GM18507 (cell line): ENCODE data around the gene DOCK4.
A peak's percentile ranks its signal among the peaks of the same experiment; 100 is the strongest.

Source experiments
- DNase-seq: peaks from one replicate; pipeline ENCODE4 v3.0.0; 2011; ENCODE audit warnings: low read depth; ENCODE audit not compliant: insufficient read length; ENCODE audit errors: extremely low spot score
- FAIRE-seq: peaks from 2 replicates; lab custom pipeline; 2011; peaks lifted over from hg19 to GRCh38; lab: Jason Lieb, UNC

The DOCK4 gene

DNA sequence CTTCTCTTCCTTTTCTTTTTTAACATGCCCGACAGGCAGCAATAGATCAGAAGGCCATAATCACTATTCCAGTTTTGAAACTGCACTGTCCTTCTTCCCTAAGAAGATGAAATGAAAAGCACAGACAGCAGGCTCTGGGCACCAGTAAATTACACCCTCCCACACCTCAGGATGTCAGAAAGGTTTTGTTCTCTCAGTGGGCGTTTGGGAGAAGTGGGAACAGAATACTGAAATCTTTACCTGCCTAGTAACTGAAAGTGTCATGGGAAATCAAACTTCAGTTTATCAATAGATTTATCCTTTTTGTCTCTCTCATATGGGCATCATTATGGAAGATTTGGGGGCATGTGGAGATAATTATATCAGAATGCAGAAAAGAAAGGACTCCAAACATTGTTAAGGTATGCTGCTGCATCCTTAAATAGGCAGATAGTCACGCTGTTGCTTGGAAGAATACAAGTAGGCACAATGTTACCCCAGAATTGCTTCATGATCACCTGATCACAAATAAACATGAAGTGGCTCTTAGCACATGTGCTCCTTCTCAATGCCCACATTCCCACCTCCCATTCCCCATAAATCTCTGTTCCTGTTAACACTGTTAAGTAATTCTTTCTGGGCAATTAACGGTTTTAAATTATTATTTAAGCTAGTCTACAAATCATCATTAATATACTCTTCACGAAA is 113.3 kb downstream of the DOCK4 start:
- DNase-seq (no peak), FAIRE-seq (no peak)

DNA sequence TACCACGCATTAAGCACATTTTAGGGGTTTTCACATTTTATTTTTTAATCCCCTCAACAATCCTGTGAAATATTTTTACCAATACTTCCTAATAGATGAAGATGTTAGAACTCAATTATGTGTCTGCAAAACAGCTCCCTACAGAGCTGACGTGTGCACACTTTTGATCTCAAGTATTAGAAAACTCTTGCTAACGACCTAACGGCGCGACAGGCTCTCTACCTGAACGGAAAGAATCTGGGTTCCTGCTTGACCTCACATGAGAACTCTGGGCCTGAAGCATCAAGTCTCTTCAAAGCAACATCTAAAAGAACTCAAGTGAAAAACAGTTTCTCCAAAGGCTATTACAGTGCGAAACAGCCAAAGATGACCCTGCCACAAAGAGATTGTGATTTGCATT is 113.9 kb downstream of the DOCK4 start:
- FAIRE-seq, result no peak

DNA sequence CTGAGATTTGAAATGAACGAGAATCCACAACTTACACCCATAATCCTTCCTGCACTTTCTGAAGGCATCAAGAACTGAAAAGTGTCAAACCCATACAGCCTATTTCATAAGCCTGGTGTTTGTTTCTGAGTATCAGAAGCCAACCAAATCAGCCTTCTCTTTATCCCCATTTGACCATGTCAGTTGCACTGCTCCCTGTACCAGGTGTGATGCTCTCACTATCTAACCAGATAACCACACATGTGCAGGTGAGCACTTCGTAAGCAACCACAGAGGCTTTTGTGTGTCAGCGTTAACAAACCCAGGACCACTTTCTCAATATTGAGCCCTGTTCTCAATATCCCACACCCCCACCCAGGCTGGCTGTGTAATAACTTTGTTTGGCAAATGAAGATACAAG is 114.4 kb downstream of the DOCK4 start:
- FAIRE-seq (no peak), DNase-seq (no peak)

More for the DNA sequence above, 113.9 kb downstream of the DOCK4 start:
- DNase-seq, result no peak

DNA sequence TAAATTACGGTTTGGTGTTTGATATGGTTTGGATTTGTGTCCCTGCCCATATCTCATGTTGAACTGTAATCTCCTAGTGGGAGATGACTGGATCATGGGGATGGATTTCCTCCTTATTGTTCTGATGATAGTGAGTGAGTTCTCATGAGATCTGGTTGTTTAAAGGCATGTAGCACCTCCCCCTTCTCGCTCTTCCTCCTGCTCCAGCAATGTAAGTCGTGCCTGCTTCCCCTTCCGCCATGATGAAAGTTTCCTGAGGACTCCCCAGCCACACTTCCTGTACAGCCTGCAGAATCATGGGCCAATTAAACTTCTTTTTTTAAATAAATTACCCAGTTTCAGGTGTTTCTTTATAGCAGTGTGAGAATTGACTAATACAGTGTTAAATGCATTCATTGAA is 116.6 kb downstream of the DOCK4 start:
- DNase-seq (no peak), FAIRE-seq (no peak)

DNA sequence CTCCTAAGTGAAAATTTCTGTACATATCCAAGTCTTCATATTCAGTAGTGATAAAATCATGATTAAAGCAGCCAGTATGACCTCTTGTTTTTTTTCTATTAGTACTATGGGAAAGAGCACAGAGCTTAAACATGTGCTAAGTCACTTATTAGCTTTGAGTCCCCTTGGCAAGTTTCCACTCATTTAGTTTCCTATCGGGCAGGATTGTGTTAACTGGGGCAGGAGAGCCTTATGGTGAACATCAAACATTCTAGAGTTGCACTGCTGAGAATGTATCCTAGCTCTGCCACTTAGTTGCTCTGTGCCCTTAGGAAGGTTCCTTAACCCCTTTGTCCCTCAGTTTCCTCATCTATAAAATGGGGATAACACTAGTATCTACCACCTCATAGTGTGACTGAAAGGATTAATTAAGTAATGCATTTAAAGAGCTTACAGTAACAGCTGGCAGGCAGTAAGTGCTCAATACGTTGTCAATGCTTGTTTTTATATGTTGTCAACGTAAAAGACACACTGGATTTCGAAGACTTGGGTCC is 117.6 kb downstream of the DOCK4 start:
- FAIRE-seq, result no peak
- DNase-seq, result no peak

DNA sequence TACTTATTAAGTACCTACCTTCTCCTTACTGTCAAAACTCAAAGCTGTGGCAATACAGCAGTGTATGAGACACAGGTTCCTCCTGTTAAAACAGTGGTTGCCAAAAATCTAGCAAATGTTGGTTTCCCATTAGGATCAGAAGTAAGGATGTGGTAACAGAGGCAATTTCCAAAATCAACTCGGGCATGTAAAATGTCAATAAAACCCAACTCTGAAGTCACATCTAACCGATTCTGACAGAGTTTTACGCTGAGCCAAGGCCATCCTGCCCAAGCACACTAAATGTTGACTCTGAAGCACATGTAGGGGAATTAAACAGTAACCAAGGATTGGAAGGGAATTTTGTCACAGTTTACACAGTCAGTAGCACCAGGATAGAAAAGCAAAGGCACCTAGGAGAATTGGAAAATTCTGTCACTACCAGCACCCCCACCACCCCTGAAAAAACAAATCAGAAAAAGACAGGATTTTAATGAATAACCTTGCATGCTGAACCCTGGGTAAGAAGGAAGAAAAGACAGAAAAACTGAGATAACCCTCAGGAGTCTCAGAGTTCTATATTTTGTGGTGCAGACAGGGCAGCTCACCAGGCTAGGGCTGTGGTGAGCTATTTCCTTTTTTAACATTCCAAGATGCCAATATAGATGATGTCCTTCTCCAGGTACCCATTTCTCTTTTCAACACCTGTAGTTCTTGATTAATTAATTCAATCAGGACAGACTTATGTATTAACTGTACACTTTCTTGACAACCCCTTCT is 119.5 kb downstream of the DOCK4 start:
- FAIRE-seq, result no peak
- DNase-seq, result no peak

DNA sequence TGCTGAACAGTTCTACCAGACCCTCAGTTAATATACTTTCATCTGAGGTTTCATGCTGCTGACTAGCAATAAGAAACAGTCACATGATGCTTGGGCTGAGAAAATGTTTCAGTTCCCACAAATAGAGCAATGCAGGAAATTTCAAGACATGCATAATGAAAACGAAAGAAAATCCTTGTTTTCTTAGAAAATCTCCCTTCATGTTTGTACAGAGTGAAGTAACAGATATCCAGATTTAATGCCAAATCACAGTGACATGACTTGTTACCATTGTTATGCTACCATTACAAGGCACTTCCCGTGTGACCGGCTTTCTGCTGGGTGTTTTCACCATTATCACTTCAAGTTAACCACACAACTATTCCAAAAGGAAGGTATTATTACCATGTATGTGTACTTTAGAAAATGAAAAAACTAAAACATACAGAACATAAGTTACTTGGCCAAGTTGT is 121.7 kb downstream of the DOCK4 start:
- DNase-seq (no peak), FAIRE-seq (peak; percentile 80)

DNA sequence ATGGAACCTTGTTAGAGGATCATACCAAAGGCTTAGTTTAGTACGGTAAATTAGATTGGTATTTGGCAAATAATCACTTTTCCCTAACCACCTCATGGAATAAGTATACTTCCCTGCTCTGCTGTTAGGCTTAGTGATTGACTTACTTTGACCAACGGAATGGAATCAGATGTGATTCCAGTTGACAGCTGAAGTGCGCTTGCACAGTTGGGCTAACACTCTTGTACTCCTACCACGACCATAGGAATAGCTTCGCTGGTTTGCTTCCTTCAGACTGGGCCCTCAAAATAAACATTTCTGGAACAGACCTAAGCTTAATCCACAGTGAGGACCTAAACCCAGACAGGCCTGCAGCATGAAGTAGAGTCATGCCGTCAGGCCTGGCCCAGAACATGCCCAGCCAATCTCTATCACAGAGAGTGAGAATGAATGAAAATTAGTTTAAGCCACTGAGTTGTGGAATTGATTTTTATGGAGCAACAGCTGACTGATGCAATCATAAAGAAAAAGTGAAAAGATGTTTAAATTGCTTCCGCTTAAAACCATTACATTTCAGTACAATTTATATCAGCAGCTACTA is 122.3 kb downstream of the DOCK4 start:
- DNase-seq (no peak), FAIRE-seq (no peak)

DNA sequence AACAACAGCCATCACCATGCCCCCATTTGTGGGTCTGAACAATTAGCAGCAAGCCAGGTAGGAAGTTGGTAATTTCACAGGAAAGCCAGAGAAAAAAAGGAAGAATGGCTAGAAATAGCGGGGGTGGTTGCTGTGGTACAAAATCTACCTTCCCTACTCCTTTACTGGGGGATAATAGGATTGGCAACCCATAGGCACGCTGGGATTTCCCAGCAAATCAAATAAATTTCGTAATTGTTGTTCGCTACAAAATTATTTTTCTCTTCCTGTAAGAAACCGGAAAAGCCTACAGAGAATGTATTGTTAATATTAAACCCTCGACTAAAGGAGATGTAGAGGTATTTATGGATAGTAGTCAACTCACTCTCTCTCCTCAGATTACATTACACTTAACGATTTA is 123.9 kb downstream of the DOCK4 start:
- DNase-seq (no peak), FAIRE-seq (no peak)

DNA sequence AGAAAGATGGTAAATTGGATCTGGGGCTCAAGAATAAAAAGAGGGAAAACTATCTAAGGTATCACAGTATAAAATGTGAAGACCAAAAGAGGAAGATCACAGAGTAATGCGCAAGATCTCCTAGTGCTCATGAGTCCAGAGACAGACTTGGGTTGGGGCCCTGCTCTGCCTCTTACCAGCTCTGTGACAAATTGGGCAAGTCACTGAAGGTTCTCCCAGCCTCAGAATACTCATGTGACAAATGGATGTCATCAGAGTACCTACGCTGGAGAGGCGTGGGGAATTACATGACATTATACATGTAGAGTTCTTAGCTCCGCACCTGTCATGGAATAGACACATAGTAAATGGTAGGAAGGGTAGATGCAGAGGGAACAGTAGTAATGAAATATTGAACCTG is 124.4 kb downstream of the DOCK4 start:
- FAIRE-seq (no peak), DNase-seq (no peak)

DNA sequence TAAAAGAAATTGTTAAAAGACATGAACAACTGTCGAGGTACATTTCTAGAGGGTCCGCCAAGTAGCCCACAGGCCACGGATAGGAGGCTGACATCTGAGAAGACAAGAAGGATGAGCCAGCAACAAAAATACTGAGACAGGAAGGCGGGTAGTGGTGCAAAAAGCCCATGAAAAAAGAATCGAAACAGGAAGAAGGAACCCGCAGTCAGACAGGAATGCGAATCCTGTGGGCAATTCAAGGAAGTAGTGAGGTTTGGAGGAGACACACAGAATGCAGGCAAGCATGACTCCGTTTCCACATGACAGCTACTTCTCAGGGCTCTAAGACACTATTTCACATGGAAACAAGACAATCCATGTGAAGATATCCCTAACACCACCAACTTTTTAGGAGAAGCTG is 125.2 kb downstream of the DOCK4 start:
- DNase-seq (no peak), FAIRE-seq (no peak)

DNA sequence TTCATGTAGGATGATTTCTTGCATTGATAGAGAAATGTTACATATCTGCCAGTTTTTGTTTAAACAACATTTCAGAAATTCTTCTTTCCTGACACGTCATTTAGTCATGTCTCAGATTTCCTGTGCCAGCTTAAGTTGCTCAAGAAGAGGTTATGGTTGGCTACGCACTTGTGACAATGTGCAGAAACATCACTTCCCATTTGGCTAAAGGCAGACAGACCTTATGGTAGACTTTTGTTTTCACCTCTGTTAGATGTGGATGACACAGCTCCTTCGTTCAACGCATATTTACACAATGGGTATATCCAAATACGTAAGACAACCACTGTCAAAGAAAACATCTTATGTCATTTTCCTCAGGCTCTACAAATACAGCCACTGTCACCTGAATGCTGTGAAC is 125.8 kb downstream of the DOCK4 start:
- DNase-seq (peak; percentile 32), FAIRE-seq (peak; percentile 97)

DNA sequence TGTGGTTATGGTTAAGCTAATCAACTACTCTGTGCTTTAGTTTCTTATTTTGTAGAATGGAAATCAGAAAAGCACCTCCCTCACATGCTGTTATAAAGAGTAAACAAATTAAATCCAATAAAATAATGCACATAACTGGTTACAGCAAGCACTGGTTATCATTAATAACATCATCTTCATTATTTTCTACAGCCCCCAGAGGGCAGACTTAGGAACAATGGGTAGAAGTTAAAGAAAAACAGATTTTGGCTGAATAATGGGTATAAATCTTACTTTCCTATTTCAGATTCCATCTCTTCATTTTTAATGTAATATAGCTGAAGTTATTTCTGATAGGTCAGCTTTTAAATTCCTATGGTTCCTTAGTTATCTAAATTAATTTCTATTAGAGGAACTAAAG is 126.5 kb downstream of the DOCK4 start:
- DNase-seq (no peak), FAIRE-seq (no peak)

DNA sequence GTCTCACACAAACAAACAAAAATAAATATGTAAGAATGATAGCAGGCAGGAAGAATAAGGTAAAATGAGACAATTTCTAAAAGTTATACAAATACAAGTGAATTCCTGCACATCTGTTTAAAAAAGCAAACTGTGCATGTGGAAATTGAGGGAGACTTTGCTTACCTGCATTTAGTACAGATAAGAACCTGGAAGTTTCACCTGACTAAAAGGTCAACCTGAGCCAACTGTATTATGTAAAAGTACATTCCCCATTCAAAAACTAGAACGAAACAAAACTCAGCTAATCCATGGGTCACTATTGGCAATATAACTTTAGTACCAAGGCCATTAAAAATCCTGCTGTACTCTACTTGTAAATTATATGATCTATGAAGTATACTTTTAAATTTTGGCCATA is 127.1 kb downstream of the DOCK4 start:
- no peak for FAIRE-seq
- DNase-seq, result no peak

DNA sequence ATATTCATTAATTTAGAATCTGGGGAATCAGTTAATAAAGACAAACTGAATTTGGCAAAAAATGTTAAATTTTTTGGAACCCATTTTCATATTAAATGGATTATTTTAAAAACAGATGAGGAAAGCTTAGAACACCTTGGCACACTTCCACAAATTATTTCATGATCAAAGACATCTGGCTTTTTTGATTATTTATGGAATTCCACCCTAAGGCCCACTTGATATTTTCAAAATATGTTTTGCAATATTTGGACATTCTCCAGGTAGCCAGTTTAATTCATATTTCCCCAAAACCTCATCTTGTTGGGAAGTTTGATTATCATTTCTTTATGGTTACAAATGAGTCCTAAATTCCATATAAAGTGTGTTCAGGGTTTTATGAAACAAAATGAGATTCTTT is 129.9 kb downstream of the DOCK4 start:
- no peak for FAIRE-seq

DNA sequence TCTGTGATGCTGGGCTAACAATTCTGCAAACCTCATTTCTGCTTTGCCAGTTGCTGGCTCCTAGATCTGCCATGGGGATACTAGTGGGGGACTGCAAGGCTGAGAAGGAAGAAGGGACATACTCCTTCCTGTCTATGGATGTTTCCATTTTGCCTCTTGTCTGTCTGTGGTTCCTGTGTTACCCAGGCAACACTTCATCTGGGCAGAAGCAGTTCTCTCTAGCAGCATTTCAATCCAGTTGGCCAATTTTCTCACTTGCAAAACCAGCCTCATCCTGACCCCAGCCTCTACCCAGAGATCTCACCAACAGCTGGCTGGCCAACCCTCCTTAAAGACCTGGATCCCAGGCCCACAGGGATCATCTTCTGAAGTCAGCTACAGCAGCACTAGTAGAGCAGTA is 131.7 kb downstream of the DOCK4 start:
- DNase-seq (no peak), FAIRE-seq (no peak)

More for the DNA sequence above, 129.9 kb downstream of the DOCK4 start:
- no peak for DNase-seq

DNA sequence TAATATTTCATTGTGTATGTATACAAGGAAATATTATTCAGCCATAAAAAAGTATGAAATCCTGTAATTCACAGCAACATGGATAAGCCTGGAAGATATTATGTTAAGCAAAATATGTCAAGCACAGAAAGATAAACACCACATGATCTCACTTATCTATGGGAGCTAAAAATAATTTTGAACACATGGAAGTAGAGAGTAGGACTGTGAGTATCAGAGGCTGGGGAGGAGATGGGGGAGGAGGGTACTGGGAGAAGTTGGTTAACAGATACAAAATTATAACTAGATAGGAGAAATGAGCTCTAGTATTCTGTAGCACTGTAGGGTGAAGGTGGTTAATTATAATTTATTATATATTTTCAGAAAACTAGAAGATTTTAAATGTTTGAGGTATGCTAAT is 132.7 kb downstream of the DOCK4 start:
- DNase-seq (no peak), FAIRE-seq (no peak)

DNA sequence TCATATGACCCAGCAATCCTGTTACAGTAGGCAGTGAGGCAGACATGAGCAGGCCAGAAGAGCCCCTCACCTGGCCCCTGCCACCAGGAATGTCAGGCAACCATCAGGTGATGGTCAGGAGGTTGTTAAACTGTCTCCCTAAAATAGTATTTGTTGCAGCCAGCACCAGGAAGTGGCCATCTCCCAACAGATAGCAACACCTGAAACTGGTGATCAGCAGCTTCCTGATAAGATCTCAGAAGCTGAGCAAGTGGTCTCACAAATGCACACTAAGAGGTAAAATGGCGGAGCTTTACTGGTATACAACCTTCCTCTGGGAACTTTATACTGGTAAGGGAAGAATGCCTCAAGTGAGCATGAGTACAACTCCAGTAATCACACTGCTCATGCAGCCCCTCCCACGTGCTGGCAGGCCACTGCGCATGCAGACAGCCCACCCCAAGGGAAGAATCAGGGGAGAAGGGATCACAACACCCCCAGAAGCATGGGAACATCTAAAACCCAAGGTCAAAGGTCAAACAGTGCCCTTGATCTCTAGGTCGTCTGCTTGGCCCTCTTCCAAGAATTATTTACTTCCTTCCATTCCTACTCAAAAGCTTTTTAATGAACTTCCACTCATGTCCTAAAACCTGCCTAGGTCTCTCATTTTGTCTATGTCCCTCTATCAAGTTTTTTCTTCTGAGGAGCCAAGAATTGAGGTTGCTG is 133.5 kb downstream of the DOCK4 start:
- FAIRE-seq (no peak), DNase-seq (no peak)

DNA sequence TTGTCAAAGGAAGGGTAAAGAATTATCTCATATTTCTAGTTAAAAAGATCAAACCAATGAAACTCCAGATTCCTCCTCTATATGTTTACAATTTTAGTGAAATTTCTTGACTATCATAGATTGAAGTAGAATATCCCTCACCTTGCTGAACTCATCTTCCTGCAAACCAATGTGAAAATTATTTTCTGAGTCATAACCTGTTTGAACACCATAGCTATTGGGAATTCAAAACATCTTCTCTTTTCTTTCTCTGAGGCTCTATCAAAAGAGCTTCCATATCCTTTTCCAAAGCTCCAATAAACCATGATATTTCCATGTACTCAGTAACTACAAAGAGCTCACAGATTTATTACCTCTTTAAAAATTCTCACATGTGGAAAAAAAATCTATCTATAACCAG is 134.3 kb downstream of the DOCK4 start:
- DNase-seq (no peak), FAIRE-seq (no peak)

DNA sequence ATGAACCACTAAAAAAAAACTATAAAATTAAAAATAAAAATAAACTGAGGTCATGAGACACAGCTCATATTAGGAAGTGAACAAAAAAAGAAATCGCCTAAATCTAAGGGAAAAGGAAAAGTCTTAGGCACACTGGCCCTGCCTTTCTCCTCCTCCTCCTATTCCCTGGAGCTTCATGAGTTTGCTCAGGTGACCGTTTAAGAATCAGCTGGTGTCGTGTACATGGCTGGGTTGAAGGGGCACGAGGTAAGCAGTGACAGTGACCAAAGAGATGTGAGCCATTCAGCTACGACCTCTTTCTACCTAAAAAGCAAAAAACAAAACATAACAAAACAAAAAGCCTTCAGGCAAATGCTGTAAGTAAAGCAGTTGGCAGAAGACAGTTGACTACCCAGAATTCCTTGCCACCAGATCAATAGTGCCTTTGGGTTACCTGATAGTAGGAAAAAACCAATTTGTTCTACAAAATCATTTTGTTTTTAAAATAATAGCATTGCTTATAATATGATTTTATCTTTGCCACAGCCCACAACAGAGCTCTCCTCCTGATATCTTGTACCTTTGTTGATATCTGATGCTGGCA is 135.4 kb downstream of the DOCK4 start:
- DNase-seq (no peak), FAIRE-seq (no peak)
